WTC11 (cell line): Measurements from ENCODE around the gene PTGIS. TPM values are rescaled to one million over a fixed set of nuclear protein-coding genes. Genes with fewer than 3 reads are reported as not detected.

Experiments used
- ATAC-seq: fragments of 200-7000 bp; cut with Tn5 transposase; 2 replicates; pipeline ENCODE4 v1.10.0; 2021; ENCODE audit warnings: mild to moderate bottlenecking, moderate library complexity
- CTCF ChIA-PET: fragments of 300-600 bp; sonication (Branson Sonifier 250); formaldehyde crosslinking; loops from one replicate; lab custom pipeline; 2021; ENCODE audit warnings: antibody characterized with exemption; lab: Charles Lee
- POLR2A ChIA-PET: fragments of 350-600 bp; sonication (Branson Sonifier 250); formaldehyde crosslinking; loops from one replicate; lab custom pipeline; 2021; ENCODE audit warnings: antibody characterized with exemption; lab: Charles Lee
- DNase-seq: peaks from one replicate; pipeline ENCODE4 v3.0.0; 2021; ENCODE audit warnings: low spot score
- H3K27ac Mint-ChIP-seq: 2 replicates; pipeline ENCODE4 v1.8.0; 2021; ENCODE audit warnings: mixed read lengths
- H3K27me3 Mint-ChIP-seq: 2 replicates; pipeline ENCODE4 v1.8.0; 2021; ENCODE audit warnings: low read depth, mild to moderate bottlenecking, moderate library complexity, mixed read lengths
- H3K36me3 Mint-ChIP-seq: 2 replicates; pipeline ENCODE4 v1.8.0; 2021; ENCODE audit warnings: mixed read lengths
- H3K4me1 Mint-ChIP-seq: 2 replicates; pipeline ENCODE4 v1.8.0; 2022; ENCODE audit warnings: mixed read lengths
- H3K4me3 Mint-ChIP-seq: 2 replicates; pipeline ENCODE4 v1.8.0; 2021; ENCODE audit warnings: mild to moderate bottlenecking, moderate library complexity, mixed read lengths
- H3K9me3 Mint-ChIP-seq: 2 replicates; pipeline ENCODE4 v1.8.0; 2021; ENCODE audit warnings: mixed read lengths
- CDX4 ChIP-seq: fragments of 250-450 bp; sonication (Bioruptor Pico); IDR thresholded peaks from 2 replicates; pipeline ENCODE4 v1.9.0; 2021; ENCODE audit warnings: moderate library complexity, mild to moderate bottlenecking, inconsistent platforms, borderline replicate concordance
- FOXK1 ChIP-seq: sonication (generic); formaldehyde crosslinking; IDR thresholded peaks from 2 replicates; pipeline ENCODE4 v1.8.0; 2022; ENCODE audit warnings: mild to moderate bottlenecking, moderate library complexity, missing genetic modification reagents
- GABPB1 ChIP-seq: sonication (generic); formaldehyde crosslinking; IDR thresholded peaks from 2 replicates; pipeline ENCODE4 v1.8.1; 2023; ENCODE audit warnings: mild to moderate bottlenecking, missing genetic modification reagents
- KAT7 ChIP-seq: sonication (generic); formaldehyde crosslinking; IDR thresholded peaks from 2 replicates; pipeline ENCODE4 v1.8.1; 2023; ENCODE audit warnings: missing genetic modification reagents, mild to moderate bottlenecking, borderline replicate concordance
- RELA ChIP-seq: sonication (generic); formaldehyde crosslinking; IDR thresholded peaks from 2 replicates; pipeline ENCODE4 v1.8.1; 2022; ENCODE audit warnings: missing genetic modification reagents, mild to moderate bottlenecking, borderline replicate concordance
- RORB ChIP-seq: fragments of 250-450 bp; sonication (Bioruptor Pico); IDR thresholded peaks from 2 replicates; pipeline ENCODE4 v1.9.0; 2021; ENCODE audit warnings: mild to moderate bottlenecking
- SOX15 ChIP-seq: fragments of 250-450 bp; sonication (Bioruptor Pico); IDR thresholded peaks from 2 replicates; pipeline ENCODE4 v1.9.0; 2021; ENCODE audit warnings: mild to moderate bottlenecking
- TEAD4 ChIP-seq: sonication (generic); formaldehyde crosslinking; IDR thresholded peaks from 2 replicates; pipeline ENCODE4 v1.8.0; 2022; ENCODE audit warnings: mild to moderate bottlenecking, missing genetic modification reagents
- TP53 ChIP-seq: sonication (generic); formaldehyde crosslinking; IDR thresholded peaks from 2 replicates; pipeline ENCODE4 v1.8.1; 2023; ENCODE audit warnings: mild to moderate bottlenecking, missing genetic modification reagents
- ZBTB21 ChIP-seq: sonication (generic); formaldehyde crosslinking; IDR thresholded peaks from 2 replicates; pipeline ENCODE4 v1.8.1; 2023; ENCODE audit warnings: mild to moderate bottlenecking, missing genetic modification reagents, borderline replicate concordance
- ZNF219 ChIP-seq: sonication (generic); formaldehyde crosslinking; IDR thresholded peaks from 2 replicates; pipeline ENCODE4 v1.8.0; 2023; ENCODE audit warnings: missing genetic modification reagents, mild to moderate bottlenecking, borderline replicate concordance
- ZNF232 ChIP-seq: sonication (generic); formaldehyde crosslinking; IDR thresholded peaks from 2 replicates; pipeline ENCODE4 v1.8.0; 2022; ENCODE audit warnings: mild to moderate bottlenecking, missing genetic modification reagents
- total RNA-seq: library from RNA; stranded (reverse); gene quantifications from 3 replicates; pipeline ENCODE4 v1.2.3, GENCODE V29; 2021
- TF ChIP-seq, protein P1 (sequence below): fragments of 250-450 bp; sonication (Bioruptor Pico); IDR thresholded peaks from 2 replicates; pipeline ENCODE4 v1.9.0; 2021; ENCODE audit warnings: mild to moderate bottlenecking, borderline replicate concordance
- TF ChIP-seq, protein P2 (sequence below): sonication (generic); formaldehyde crosslinking; IDR thresholded peaks from 2 replicates; pipeline ENCODE4 v1.8.1; 2023; ENCODE audit warnings: mild to moderate bottlenecking, missing genetic modification reagents, moderate library complexity
- TF ChIP-seq, protein P3 (sequence below): sonication (generic); formaldehyde crosslinking; IDR thresholded peaks from 2 replicates; pipeline ENCODE4 v1.8.0; 2022; ENCODE audit warnings: mild to moderate bottlenecking, missing genetic modification reagents

Gene PTGIS
- total RNA-seq, 1 experiment from 2014 or later: 24.3 TPM

DNA sequence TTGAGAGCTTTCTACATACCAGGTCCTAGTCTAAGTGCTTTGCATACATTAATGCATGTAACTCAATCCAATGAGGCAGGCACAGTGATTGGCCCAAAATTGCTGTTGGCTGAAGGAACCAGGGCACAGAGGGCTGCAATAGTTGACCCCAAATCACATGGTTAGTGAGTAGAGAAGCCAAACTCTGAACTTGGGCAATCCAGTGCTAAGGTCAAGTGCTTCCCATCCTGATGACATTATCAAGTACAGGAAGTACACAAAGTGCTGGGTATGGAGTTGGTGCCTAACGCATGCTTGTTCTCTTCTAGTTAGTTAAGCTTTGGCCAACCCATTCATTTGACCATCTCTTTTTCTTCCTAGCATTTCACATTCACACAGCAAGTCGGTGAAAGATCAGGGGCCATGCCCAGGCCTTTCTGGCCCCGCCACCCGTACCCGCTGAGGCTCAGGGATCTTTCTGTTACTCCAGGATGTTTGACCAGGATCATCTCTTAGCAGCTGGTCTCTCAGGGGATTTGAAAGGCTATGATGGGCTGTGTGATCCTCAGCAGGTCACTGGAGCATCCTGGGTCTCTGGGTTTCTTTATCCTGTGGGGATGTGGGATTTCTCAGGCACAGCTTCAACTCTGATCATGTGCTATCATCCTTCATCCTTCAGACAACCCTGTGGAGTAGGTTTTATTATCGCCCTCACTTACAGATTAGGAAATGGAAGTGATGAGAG, 92.5 kb downstream of the PTGIS start:
- 0 out of 2 replicates have a peak, but pooled peaks cover 4% of the 10 kb centered on the region for H3K9me3 Mint-ChIP-seq
- no peak overlapping the region for H3K27ac Mint-ChIP-seq
- ChIA-PET CTCF (interaction anchor here (1.6 to 2.2 kb wide), 2 partner anchors 9 to 141 kb away, joined by 4 to 8 read pairs; no protein-coding TSS in a partner anchor), POLR2A (interaction anchor here (0.6 kb wide), 1 partner anchor 149 kb away, joined by 3 read pairs; no protein-coding TSS in a partner anchor)
- no peak overlapping the region for H3K4me3 Mint-ChIP-seq
- ATAC-seq (no peak), DNase-seq (no peak)
- H3K36me3 Mint-ChIP-seq: no peaks in the 10 kb centered on the region
- no peak for TF ChIP-seq RELA
- TF ChIP-seq, protein P1, sequence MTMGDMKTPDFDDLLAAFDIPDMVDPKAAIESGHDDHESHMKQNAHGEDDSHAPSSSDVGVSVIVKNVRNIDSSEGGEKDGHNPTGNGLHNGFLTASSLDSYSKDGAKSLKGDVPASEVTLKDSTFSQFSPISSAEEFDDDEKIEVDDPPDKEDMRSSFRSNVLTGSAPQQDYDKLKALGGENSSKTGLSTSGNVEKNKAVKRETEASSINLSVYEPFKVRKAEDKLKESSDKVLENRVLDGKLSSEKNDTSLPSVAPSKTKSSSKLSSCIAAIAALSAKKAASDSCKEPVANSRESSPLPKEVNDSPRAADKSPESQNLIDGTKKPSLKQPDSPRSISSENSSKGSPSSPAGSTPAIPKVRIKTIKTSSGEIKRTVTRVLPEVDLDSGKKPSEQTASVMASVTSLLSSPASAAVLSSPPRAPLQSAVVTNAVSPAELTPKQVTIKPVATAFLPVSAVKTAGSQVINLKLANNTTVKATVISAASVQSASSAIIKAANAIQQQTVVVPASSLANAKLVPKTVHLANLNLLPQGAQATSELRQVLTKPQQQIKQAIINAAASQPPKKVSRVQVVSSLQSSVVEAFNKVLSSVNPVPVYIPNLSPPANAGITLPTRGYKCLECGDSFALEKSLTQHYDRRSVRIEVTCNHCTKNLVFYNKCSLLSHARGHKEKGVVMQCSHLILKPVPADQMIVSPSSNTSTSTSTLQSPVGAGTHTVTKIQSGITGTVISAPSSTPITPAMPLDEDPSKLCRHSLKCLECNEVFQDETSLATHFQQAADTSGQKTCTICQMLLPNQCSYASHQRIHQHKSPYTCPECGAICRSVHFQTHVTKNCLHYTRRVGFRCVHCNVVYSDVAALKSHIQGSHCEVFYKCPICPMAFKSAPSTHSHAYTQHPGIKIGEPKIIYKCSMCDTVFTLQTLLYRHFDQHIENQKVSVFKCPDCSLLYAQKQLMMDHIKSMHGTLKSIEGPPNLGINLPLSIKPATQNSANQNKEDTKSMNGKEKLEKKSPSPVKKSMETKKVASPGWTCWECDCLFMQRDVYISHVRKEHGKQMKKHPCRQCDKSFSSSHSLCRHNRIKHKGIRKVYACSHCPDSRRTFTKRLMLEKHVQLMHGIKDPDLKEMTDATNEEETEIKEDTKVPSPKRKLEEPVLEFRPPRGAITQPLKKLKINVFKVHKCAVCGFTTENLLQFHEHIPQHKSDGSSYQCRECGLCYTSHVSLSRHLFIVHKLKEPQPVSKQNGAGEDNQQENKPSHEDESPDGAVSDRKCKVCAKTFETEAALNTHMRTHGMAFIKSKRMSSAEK: no peak
- peaks cover 3% of the 10 kb centered on the region; the same call in 1 of the 2 replicates for H3K27me3 Mint-ChIP-seq
- no peaks in the 10 kb centered on the region; the same call in 1 of the 2 replicates for H3K4me1 Mint-ChIP-seq

DNA sequence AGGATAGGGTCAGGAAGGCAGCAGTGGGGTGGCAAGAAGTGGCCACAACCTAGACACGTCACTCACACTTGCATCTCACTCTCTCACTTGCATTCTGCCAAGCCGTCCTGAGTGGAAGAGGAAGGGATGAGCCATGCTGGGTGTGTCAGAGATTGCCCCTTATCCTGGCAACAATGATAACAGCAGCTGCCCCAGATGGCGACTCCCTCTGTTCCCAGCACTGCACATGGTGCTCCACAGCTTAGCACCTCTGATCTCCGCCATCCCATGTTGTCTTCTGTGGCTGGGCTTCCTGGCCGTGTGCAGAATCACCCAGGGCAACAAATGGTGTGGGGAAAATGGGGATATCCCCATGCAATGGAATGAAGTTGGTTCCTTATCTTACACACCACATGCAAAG, 96.5 kb downstream of the PTGIS start:
- DNase-seq (no peak), ATAC-seq (no peak)
- H3K4me3 Mint-ChIP-seq: no peak overlapping the region
- peaks cover 8% of the 10 kb centered on the region for H3K9me3 Mint-ChIP-seq
- H3K36me3 Mint-ChIP-seq: no peaks in the 10 kb centered on the region
- no peaks in the 10 kb centered on the region; the same call in 1 of the 2 replicates for H3K27me3 Mint-ChIP-seq
- no peak overlapping the region for H3K27ac Mint-ChIP-seq
- ChIA-PET POLR2A (no interaction called here), CTCF (interaction anchor here (0.8 to 1.1 kb wide), 2 partner anchors 87 to 138 kb away, joined by 3 read pairs; no protein-coding TSS in a partner anchor)
- peaks cover 5% of the 10 kb centered on the region for H3K4me1 Mint-ChIP-seq
- TF ChIP-seq FOXK1 (CRISPR knock-in tag) (no peak), CDX4 (no peak), TEAD4 (CRISPR knock-in tag) (no peak), KAT7 (no peak)
- TF ChIP-seq, protein P2, sequence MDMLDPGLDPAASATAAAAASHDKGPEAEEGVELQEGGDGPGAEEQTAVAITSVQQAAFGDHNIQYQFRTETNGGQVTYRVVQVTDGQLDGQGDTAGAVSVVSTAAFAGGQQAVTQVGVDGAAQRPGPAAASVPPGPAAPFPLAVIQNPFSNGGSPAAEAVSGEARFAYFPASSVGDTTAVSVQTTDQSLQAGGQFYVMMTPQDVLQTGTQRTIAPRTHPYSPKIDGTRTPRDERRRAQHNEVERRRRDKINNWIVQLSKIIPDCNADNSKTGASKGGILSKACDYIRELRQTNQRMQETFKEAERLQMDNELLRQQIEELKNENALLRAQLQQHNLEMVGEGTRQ (CRISPR knock-in tag): no peak
- TF ChIP-seq, protein P3, sequence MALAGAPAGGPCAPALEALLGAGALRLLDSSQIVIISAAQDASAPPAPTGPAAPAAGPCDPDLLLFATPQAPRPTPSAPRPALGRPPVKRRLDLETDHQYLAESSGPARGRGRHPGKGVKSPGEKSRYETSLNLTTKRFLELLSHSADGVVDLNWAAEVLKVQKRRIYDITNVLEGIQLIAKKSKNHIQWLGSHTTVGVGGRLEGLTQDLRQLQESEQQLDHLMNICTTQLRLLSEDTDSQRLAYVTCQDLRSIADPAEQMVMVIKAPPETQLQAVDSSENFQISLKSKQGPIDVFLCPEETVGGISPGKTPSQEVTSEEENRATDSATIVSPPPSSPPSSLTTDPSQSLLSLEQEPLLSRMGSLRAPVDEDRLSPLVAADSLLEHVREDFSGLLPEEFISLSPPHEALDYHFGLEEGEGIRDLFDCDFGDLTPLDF (CRISPR knock-in tag): no peak

DNA sequence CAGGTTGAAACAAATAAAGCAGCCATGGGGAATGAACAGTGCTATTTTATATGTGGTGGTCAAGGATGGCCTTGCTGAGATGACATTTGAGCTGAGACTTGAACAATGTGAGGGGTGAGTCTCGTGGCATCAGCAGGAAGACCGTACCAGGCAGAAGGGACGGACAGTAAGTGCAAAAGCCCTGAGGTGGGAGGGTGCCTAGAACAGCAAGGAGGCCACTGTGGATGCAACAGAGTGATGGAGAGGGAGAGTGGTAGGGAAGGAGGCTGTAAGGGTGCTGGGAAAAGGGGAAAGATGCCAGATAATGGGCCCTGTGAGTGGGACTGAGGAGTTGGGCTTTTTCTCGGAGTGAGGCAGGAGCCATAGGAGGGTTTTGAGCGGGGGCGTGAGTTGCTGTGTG, 97.0 kb downstream of the PTGIS start:
- Mint-ChIP-seq H3K27me3 (no peaks in the 10 kb centered on the region; the same call in 1 of the 2 replicates), H3K4me1 (peaks cover 5% of the 10 kb centered on the region), H3K27ac (no peak overlapping the region), H3K4me3 (no peak overlapping the region), H3K36me3 (no peaks in the 10 kb centered on the region), H3K9me3 (peaks cover 10% of the 10 kb centered on the region)
- ChIA-PET POLR2A (no interaction called here), CTCF (interaction anchor here (1.1 to 1.4 kb wide), 2 partner anchors 13 to 87 kb away, joined by 3 to 6 read pairs; no protein-coding TSS in a partner anchor)
- TF ChIP-seq ZBTB21 (CRISPR knock-in tag): no peak
- TF ChIP-seq ZNF232 (CRISPR knock-in tag): no peak
- TF ChIP-seq ZNF219 (CRISPR knock-in tag): no peak
- no peak for TF ChIP-seq GABPB1
- TF ChIP-seq FOXK1 (CRISPR knock-in tag): no peak
- no peak for TF ChIP-seq SOX15
- no peak for TF ChIP-seq TP53 (CRISPR knock-in tag)
- TF ChIP-seq RORB (CRISPR knock-in tag): no peak
- DNase-seq (no peak), ATAC-seq (no peak)
